HG02642 (cell line): Measurements from ENCODE around the gene S100G.

Experiments used
- ATAC-seq: cut with Tn5 transposase; IDR thresholded peaks from one replicate; pipeline ENCODE4 v1.9.1; 2021; ENCODE audit warnings: mild to moderate bottlenecking; ENCODE audit not compliant: unreplicated experiment, poor library complexity

The S100G gene

GRCh38 chrX:16646366-16647138 is 3.4 kb upstream of the S100G start:
- no peak for ATAC-seq

- ATAC-seq: no peak
Observed at GRCh38 chrX:16651391-16652024, 1.6 kb downstream of the S100G start.

- ATAC-seq: no peak
Observed at GRCh38 chrX:16653424-16653823, 3.5 kb downstream of the S100G start.

GRCh38 chrX:16654093-16654492 is 4.1 kb downstream of the S100G start:
- no peak for ATAC-seq

GRCh38 chrX:16658284-16658683 is 8.3 kb downstream of the S100G start:
- ATAC-seq: no peak

- no peak for ATAC-seq
Observed at GRCh38 chrX:16659321-16659720, 9.4 kb downstream of the S100G start.

GRCh38 chrX:16661495-16661894 is 11.5 kb downstream of the S100G start:
- no peak for ATAC-seq

- no peak for ATAC-seq
Observed at GRCh38 chrX:16662402-16662801, 12.4 kb downstream of the S100G start.

GRCh38 chrX:16664074-16664473 is 14.1 kb downstream of the S100G start:
- no peak for ATAC-seq

- no peak for ATAC-seq
Observed at GRCh38 chrX:16664626-16665025, 14.7 kb downstream of the S100G start.

- no peak for ATAC-seq
Observed at GRCh38 chrX:16665089-16665488, 15.1 kb downstream of the S100G start.

- ATAC-seq: no peak
Observed at GRCh38 chrX:16666541-16666940, 16.6 kb downstream of the S100G start.

- ATAC-seq: no peak
Observed at GRCh38 chrX:16671005-16671404, 21.0 kb downstream of the S100G start.

GRCh38 chrX:16678689-16679088 is 28.7 kb downstream of the S100G start:
- no peak for ATAC-seq

- no peak for ATAC-seq
Observed at GRCh38 chrX:16683007-16683664, 33.2 kb downstream of the S100G start.

GRCh38 chrX:16687514-16687913 is 37.6 kb downstream of the S100G start:
- no peak for ATAC-seq

GRCh38 chrX:16695079-16695676 is 45.2 kb downstream of the S100G start:
- ATAC-seq: peak; percentile 57

- no peak for ATAC-seq
Observed at GRCh38 chrX:16696956-16697355, 47.0 kb downstream of the S100G start.

GRCh38 chrX:16699389-16699788 is 49.4 kb downstream of the S100G start:
- no peak for ATAC-seq

GRCh38 chrX:16700734-16701133 is 50.8 kb downstream of the S100G start:
- ATAC-seq: no peak
